ENCODE results near the gene AKAP13.
"Not testable (repeated sequence)": the region's sequence is repeated elsewhere in the genome, so short reads cannot be mapped to it uniquely, and the experiment has no call there.

The AKAP13 gene

DNA sequence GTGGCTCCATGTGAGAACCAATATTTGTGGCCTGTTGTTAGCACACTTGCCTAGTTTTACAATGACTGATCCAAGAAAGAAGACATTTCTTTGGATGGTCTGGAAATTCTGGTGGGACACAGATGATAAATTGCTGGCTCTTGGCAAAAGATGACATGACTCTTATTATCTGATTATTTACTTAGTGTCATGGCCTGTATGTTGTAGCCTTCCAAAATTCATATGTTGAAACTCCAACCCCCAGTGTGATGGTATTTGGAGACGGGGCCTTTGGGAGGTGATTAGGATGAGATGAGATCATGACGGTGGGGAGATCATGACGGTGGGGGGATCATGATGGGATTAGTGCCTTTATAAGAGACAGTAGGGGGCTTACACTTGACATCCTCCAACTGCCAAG is 30.0 kb upstream of the AKAP13 start:
- no peak for DNase-seq

DNA sequence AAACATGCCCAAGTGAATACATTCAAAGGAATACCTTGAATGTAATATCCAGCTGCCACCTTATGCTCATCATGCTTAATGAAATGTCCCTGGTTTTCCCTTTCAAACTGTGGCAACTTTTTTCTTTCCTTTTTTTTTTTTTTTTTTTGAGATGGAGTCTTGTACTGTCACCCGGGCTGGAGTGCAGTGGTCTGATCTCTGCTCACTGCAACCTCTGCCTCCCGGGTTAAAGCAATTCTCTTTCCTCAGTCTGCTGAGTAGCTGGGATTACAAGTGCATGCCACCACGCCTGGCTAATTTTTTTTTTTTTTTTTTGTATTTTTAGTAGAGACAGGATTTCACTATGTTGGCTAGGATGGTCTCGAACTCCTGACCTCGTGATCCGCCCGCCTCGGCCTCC is 28.9 kb upstream of the AKAP13 start:
- not testable (repeated sequence) for DNase-seq

DNA sequence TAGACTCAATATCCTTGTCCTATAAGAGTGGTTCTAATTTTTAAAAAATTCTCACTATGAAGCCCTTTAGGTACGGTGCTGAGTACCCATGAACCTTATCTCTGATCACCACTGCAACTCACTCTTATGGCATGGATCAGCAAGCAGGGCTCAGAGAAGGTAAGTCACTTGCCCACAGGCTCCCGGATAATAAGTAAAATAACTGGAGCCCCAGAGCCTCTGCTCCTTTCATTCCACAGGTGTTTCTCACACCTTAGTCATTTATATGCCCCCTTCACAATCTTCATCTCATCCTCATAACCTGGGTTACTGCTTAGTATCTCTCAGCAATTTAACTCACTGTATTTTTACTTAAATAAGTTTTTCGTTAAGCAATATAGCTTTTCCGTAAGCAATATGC is 28.4 kb upstream of the AKAP13 start:
- DNase-seq = no peak

DNA sequence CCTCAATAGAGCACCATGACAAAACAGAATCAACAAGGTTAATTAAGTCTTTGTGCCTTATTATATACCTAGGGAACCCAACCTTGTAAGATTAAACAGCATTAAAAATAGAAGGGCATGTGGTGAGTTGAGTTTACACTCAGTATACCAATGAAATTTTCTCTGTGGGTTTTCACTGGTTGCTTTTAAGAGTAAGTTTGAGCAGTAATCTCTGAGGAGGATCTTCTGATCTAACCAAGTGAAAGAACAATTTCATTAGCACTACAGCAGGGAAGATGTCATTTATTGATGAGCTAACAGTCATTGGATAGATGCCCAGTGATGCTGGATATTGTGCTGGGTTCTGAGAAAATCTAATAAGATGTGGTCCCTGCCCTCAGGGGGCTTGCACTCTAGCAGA is 26.9 kb upstream of the AKAP13 start:
- DNase-seq = no peak

DNA sequence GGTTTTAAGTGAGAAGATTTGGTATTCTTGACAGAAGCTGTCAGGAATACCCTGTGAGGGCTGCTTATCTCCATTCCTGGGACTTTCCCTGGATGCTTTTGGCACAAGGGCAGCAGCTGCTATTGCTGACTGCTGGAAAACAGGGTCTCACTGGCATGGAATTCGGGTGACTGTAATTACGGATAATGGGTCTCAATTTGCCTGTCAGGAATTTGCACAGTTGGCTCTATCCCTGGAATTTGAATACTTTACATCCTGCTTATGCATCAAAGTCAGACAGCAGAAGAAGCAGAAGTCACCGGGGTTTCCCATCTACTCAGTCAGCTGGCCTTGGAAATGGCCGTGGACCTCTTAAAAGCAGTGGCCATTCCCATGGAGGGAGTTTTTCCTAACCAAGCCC is 25.9 kb upstream of the AKAP13 start:
- DNase-seq = no peak

DNA sequence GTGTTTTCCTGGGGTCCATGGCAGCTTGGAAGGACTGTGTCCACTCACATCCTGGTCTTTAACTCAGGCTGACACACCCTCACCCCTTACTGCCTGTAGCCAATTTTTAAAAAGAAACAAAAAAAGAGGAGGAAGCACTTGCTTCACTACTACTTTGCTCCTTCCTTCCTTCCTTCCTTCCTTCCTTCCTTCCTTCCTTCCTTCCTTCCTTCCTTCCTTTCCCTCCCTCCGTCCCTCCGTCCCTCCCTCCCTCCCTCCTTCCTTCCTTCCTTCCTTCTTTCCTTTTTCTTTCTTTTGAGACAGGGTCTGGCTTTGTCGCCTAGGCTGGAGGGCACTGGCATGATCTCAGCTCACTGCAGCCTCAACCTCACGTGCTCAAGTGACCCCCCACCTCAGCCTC is 25.5 kb upstream of the AKAP13 start:
- DNase-seq = no peak

DNA sequence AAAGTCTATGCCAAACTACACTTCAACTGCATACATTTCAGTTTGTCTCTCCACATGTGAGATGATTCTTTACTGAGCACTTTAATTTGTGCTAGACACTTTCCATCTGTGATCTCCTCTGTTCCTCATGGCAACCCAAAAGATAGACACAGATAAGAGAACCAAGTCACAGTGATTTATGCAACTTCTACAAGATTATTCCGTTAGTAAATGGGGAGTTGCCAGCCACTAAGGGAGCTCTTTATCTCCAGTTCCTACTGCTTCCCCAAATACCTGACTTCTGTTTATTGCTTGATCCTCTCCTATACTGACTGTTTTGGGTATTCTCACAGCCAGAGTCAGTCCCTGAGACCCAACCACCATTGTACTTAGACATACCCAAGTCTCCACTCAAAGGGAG is 24.1 kb upstream of the AKAP13 start:
- no peak for DNase-seq

DNA sequence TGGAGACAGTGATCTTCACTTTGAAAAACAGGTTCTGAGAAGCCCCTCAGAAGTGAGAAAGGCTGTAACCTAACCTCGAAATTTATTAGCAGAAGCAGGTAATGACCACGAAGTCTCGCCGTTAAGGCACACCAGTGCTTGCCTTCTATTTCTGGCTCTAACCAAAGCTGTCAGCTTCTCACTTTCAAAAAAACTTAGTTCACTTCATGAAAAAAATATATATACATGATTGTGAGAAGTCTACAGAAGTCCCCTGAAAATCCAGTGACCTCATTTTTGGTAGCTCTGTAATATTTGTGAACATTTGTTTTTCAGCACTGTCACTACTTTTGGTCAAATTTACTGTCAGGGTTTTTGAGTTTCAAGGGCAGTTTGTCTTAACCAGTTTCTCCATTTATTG is 19.1 kb upstream of the AKAP13 start:
- DNase-seq = no peak

GRCh38 chr15:85362436-85363081 is 17.8 kb upstream of the AKAP13 start:
- no peak for DNase-seq

- no peak for DNase-seq
These were observed 14.4 kb upstream of the AKAP13 start for GRCh38 chr15:85365980-85366379.

DNA sequence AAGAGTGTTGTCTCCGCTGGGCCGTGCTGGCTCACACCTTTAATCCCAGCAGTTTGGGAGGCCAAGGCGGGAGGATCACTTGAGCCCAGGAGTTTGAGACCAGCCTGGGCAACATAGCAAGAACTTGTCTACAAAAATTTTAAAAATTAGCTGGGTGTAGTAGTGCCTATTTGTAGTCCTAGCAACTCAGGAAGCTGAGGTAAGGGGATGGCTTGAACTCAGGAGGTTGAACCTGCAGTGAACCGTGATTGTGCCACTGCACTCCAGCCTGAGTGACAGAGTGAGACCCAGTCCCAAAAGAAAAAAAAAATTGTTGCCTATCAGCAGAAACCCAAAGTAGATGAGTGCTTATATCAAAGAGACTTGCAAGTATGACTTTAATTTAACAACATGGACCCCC is 12.7 kb upstream of the AKAP13 start:
- no peak for DNase-seq

DNA sequence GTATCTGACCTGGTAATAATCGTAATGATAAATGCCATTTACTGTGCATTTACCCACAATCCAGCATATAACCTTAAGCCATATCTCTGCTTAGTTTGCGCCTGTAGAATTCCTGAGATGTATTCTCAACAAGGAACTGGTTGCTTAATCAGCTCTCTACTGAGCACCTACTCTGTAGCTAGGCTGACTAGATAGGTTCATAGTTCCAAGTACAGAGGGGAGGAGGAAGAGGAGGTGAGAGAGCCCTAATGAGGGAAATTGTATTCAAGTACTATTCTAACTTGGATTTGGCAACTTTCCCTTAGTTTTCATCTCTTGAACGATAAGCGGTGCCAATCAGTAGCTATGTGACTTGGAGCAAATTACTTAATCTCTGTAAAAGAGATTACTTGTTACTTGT is 5.6 kb upstream of the AKAP13 start:
- no peak for DNase-seq

DNA sequence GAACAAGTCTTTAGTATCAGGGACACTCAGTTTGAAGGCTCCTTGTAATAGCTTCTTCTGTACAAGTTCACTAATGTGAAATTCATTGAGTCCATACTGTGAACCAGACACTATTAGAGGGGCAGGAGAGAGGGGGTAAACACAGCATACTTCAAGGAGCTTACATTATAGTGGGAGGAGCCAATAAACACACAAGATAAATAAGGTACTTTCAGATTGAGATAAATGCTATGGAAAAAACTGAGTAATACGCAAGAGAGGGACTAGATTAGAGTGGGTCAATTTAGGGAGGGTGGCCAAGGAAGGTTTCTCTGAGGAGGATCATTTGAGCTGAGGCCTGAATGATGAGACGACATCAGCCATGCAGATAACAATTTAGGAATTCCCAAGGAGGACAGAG is 3.1 kb upstream of the AKAP13 start:
- DNase-seq = no peak

- DNase-seq = no peak
These were observed 2.4 kb upstream of the AKAP13 start for GRCh38 chr15:85377986-85378385.

DNA sequence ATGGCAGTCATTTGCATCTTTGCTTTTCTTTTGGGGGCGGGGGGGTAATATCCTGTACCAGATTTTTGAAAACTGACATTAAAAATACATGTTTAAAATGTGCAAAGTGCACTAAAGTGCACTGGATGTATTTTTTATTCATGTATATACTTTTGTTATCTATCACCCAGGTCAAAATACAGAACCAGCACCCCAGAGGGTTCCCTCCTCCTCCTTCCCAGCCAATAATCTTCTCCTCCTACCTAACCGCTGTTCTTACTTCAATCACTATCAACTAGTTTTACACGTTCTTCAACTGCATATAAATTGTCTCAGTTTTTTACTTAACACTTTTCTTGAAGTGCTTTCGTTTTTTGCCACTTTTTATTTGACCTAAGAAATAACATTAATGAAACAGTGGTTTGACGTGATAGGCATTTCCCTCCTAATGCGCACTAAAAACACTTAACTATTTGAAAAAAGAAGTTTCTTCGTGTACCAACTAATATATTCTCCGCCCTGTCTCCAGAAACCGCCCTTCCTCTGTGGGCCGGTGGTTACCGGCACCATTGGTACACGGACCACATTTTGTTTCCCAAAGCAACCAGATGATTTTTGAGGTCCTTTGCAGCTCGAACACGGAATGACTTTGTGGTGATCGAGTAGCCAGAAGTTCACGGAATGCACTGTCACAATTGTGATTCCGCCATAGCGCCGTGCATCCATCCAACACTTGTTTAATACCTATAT is 836 bp upstream of the AKAP13 start:
- DNase-seq = no peak

DNA sequence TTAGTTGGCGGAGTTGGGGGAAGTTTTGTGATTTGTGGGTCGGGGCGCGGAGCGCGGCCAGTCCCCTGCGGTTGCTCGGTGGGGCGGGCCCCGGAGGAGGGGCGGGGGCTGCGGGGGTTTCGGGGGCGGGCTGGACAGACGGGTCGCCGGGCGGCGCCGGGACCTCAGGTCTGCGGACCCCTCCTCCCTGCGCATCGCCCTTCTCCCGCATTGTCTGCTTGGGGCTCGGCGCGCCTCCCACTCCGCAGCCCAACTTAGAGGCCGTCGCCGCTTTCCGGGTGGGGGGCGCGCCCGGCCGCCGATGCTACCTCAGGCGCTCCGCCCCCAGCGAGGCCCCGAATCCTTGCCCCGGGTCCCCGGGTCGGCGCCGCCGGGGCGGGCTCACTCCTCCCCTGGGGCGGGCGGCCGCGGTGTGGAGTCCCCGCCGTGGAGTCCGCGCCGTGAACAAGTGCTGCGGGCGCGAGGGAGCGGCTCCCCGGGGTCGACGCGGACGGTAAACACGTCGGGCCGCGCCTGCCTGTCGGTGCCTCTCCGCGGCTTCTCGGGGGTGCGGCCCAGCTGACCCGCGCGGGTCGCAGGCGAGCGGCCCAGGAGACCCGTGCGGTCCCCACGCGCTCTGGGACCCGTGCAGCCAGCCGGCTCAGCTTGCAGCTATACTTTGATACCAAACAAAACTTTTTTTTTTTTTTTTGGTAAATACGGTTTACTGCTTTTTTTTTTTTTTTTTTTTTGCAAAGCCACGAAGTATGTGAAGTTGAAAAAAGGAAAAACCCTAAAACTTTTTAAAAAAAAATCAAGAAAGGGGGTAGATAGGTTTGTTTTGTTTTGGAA is 624 bp downstream of the AKAP13 start:
- no peak for DNase-seq

GRCh38 chr15:85381850-85382751 is 1.7 kb downstream of the AKAP13 start:
- DNase-seq = no peak

DNA sequence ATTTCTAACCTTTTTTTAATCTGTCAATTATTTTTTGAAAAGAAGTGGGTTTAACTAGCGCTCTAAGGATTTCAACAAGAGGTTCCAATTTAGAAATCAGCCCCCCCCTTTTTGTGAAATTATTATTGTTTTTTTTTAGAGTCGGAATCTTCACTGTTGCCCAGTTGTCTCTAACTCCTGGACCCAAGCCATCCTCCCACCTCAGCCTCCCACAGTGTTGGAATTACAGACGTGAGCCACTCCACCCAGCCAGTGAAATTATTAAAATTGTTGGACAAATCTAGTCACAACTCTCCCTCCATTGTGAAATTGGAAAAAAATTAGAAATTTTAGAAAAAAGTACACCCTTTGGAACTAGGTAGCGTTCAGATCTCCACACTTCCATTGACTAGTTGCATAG is 2.5 kb downstream of the AKAP13 start:
- DNase-seq = no peak

DNA sequence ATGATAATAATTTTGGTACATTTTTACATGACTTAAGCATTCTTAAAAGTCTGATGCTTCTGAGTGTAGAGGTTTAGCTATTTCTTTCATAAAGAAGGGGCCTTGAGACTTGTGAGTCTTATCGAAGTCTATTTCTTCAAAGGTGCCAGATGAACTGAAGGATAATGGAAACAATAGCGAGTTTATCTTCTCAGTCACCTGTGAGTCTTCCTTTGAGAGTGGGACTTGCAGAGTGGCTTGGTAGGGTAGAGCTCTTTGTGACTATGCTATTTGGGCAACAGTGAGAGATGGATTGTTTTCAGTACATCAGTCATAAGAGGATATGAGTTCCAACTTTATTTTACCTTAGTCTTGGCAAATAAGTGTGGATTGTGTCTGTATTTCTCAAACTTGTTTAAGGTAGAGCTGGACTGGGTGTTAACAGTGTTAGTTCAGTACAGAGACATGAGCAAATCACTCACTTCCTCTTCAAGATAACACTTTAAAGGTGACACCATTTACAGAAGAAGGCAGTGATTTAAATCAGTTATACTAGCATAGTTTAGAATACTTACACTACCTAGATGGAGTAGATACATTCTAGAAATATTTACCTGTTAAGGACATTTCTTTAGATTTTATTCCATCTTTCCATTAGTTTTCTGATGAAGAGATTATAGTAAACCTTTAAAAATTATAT is 3.2 kb downstream of the AKAP13 start:
- DNase-seq = no peak

GRCh38 chr15:85386261-85386660 is 5.9 kb downstream of the AKAP13 start:
- no peak for DNase-seq

DNA sequence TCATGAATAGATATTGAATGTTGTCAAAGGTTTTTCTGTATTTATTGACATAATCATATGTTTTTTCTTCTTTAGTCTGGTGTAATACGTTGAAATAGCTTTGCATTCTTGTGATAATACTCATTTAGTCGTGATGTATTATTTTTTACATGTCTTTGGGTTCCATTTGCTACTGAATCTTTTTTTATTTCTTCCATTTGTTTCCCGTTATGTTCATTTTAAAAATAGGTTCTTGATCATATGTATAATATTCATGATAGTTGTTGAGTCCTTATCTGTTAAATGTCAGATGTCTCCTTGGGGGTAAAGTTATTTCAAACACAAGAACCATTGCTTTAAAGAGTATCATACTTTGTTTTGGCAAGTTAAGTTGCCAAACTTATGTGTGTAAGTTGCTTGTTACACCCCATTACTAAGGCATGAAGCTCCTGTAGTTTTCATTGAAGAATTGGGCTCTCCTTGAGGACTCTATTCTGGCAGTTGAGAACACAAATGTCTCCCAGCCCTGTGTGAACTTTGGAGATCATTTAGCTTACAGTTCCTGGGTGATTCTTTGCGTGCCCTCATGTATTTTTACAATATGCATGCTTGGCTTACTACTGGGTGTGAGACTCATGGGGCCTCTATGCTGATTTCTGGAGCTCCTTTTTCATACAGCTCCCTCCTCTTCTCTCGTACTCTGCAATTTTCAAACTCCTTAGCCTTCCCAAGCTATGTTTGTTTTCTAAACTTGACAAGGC is 8.3 kb downstream of the AKAP13 start:
- DNase-seq = no peak

GRCh38 chr15:85389306-85389650 is 8.9 kb downstream of the AKAP13 start:
- DNase-seq = no peak

Data from NCI-H187 (cell line).